ENCODE data around the gene CTNND2.

Gene CTNND2

DNA sequence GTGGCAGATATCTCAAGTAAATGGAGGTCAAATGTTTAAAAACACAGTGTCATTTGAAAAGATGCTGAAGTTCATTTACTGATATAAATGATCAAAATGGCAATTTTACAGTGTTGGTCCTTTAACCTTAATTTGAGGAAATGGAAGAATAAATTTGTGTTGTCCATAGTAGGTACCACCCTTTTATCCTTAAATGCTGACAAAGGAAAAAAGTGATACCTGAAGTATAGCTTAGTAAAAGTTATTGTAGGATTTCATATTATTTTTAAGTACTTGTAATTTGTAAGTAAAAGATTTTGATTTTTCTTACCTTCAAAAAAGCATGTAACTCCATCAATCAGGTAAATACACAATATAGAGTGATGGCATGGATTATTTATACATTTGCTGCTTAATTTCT lies 976.6 kb downstream of the CTNND2 start:
- TF ChIP-seq, protein P1, sequence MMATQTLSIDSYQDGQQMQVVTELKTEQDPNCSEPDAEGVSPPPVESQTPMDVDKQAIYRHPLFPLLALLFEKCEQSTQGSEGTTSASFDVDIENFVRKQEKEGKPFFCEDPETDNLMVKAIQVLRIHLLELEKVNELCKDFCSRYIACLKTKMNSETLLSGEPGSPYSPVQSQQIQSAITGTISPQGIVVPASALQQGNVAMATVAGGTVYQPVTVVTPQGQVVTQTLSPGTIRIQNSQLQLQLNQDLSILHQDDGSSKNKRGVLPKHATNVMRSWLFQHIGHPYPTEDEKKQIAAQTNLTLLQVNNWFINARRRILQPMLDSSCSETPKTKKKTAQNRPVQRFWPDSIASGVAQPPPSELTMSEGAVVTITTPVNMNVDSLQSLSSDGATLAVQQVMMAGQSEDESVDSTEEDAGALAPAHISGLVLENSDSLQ (IDR thresholded peaks at IDR 0.05), result no peak
- TF ChIP-seq LEF1 (IDR thresholded peaks at IDR 0.05; ENCODE audit: borderline replicate concordance) (no peak), BHLHE40 (IDR thresholded peaks at IDR 0.05; ENCODE audit: borderline replicate concordance) (no peak), SP1 (IDR thresholded peaks at IDR 0.05) (no peak), HDGF (IDR thresholded peaks at IDR 0.05; ENCODE audit: borderline replicate concordance) (no peak), ELF4 (IDR thresholded peaks at IDR 0.05) (no peak), FOXA1 (IDR thresholded peaks at IDR 0.05) (no peak), L3MBTL2 (conservative IDR thresholded peaks at IDR 0.05) (no peak), ZNF384 (IDR thresholded peaks at IDR 0.05) (no peak), CTBP1 (IDR thresholded peaks at IDR 0.05; ENCODE audit: borderline replicate concordance) (no peak), TARDBP (IDR thresholded peaks at IDR 0.05) (no peak)
- DNase-seq (ENCODE audit: extremely low spot score), result no peak
- ChIA-PET POLR2A (no interaction called here), CTCF (no interaction called here)

DNA sequence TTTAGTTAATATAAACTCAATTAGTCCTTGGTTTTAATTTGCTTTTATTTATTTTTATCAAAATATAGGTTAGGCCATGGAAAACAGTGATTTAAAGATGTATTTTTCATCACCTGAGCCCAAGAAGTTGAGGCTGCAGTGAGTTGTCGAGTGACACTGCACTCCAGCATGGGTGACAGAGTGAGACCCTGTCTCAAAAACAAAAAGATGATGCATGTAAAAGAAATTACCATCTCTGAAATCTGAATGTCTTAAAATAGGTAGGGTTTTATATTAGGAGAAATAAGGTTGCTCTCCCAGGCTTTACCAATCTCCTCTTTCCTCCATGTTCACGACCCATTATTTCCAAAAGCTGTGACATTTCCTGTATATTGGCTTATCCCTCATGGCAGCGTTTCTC lies 980.9 kb downstream of the CTNND2 start:
- ChIA-PET POLR2A (no interaction called here), CTCF (no interaction called here)
- no peak for TF ChIP-seq FOXK2 (IDR thresholded peaks at IDR 0.05)
- no peak for TF ChIP-seq HDGF (IDR thresholded peaks at IDR 0.05; ENCODE audit: borderline replicate concordance)
- no peak for TF ChIP-seq SP1 (IDR thresholded peaks at IDR 0.05)
- TF ChIP-seq CTBP1 (IDR thresholded peaks at IDR 0.05; ENCODE audit: borderline replicate concordance), result no peak
- no peak for TF ChIP-seq FOXA1 (IDR thresholded peaks at IDR 0.05)
- TF ChIP-seq BHLHE40 (IDR thresholded peaks at IDR 0.05; ENCODE audit: borderline replicate concordance), result no peak
- TF ChIP-seq ZNF384 (IDR thresholded peaks at IDR 0.05), result no peak
- no peak for TF ChIP-seq ELF4 (IDR thresholded peaks at IDR 0.05)
- no peak for DNase-seq (ENCODE audit: extremely low spot score)

Measured in HEK293T (cell line).